GM23338 (cell line): ENCODE measurements around the gene SPCS1. TPM values are rescaled to one million over a fixed set of nuclear protein-coding genes. Genes with fewer than 3 reads are reported as not detected.

Experiments used
- ATAC-seq: fragments of 200-7000 bp; cut with Tn5 transposase; 3 replicates; pipeline ENCODE4 v1.9.1; 2020
- DNase-seq: peaks from one replicate; pipeline ENCODE4 v3.0.0-alpha.2; 2015; ENCODE audit warnings: low spot score
- H2AFZ ChIP-seq: fragments of 200-600 bp; sonication (generic); 2 replicates; pipeline ENCODE4 v1.8.0; 2016; ENCODE audit warnings: antibody characterized with exemption, mild to moderate bottlenecking, moderate library complexity
- H3F3A ChIP-seq: fragments of 200-600 bp; sonication (generic); replicated peaks from 2 replicates; pipeline ENCODE4 v1.8.0; 2017; ENCODE audit warnings: antibody characterized with exemption, mixed run types, low read depth
- H3K27ac ChIP-seq: fragments of 200-600 bp; sonication (generic); 2 replicates; pipeline ENCODE4 v1.6.1; 2016; ENCODE audit warnings: low read depth
- H3K27me3 ChIP-seq: fragments of 200-600 bp; sonication (generic); 2 replicates; pipeline ENCODE4 v1.8.0; 2016; ENCODE audit warnings: mild to moderate bottlenecking, mixed run types, moderate library complexity; ENCODE audit not compliant: insufficient read depth
- H3K36me3 ChIP-seq: fragments of 200-600 bp; sonication (generic); 2 replicates; pipeline ENCODE4 v1.8.0; 2016; ENCODE audit warnings: mild to moderate bottlenecking; ENCODE audit not compliant: insufficient read depth
- H3K4me1 ChIP-seq: fragments of 200-600 bp; sonication (generic); 2 replicates; pipeline ENCODE4 v1.8.0; 2016; ENCODE audit warnings: mild to moderate bottlenecking, moderate library complexity; ENCODE audit not compliant: insufficient read depth
- H3K4me2 ChIP-seq: fragments of 200-600 bp; sonication (generic); 2 replicates; pipeline ENCODE4 v1.7.1; 2017; ENCODE audit warnings: mixed run types
- H3K4me3 ChIP-seq: fragments of 200-600 bp; sonication (generic); 2 replicates; pipeline ENCODE4 v1.6.1; 2016; ENCODE audit warnings: mixed run types
- H3K79me2 ChIP-seq: fragments of 200-600 bp; sonication (generic); replicated peaks from 2 replicates; pipeline ENCODE4 v1.8.0; 2017; ENCODE audit warnings: mild to moderate bottlenecking; ENCODE audit not compliant: insufficient read depth
- H3K9me2 ChIP-seq: fragments of 200-600 bp; sonication (generic); 2 replicates; pipeline ENCODE4 v1.8.0; 2017; ENCODE audit not compliant: insufficient read depth
- H4K20me1 ChIP-seq: fragments of 200-600 bp; sonication (generic); replicated peaks from 2 replicates; pipeline ENCODE4 v1.8.0; 2017; ENCODE audit warnings: mild to moderate bottlenecking; ENCODE audit not compliant: insufficient read depth
- H3K27ac Mint-ChIP-seq: 2 replicates; pipeline ENCODE4 v1.8.0; 2020; ENCODE audit warnings: inconsistent platforms, mild to moderate bottlenecking, moderate library complexity, mixed read lengths
- H3K27me3 Mint-ChIP-seq: 3 replicates; pipeline ENCODE4 v1.8.0; 2022; ENCODE audit warnings: low read depth, mild to moderate bottlenecking, moderate library complexity, mixed read lengths, inconsistent platforms; ENCODE audit not compliant: insufficient read depth, poor library complexity
- H3K36me3 Mint-ChIP-seq: 3 replicates; pipeline ENCODE4 v1.8.0; 2021; ENCODE audit warnings: low read depth, mild to moderate bottlenecking, inconsistent platforms, moderate library complexity, mixed read lengths
- H3K4me1 Mint-ChIP-seq: 3 replicates; pipeline ENCODE4 v1.8.0; 2020; ENCODE audit warnings: mild to moderate bottlenecking, inconsistent platforms, mixed read lengths
- H3K4me3 Mint-ChIP-seq: 3 replicates; pipeline ENCODE4 v1.8.0; 2021; ENCODE audit warnings: moderate library complexity, mild to moderate bottlenecking, inconsistent platforms, mixed read lengths
- H3K9me3 Mint-ChIP-seq: 3 replicates; pipeline ENCODE4 v1.8.0; 2020; ENCODE audit warnings: moderate library complexity, mild to moderate bottlenecking, inconsistent platforms, mixed read lengths
- CREB1 ChIP-seq: fragments of 250-450 bp; sonication (Bioruptor Pico); IDR thresholded peaks from 2 replicates; pipeline ENCODE4 v1.5.0; 2020; ENCODE audit warnings: low read depth, mild to moderate bottlenecking, moderate library complexity
- CTCF ChIP-seq, 2 experiments: fragments of 200-600 bp in 1 of 2; sonication (generic) in 1 of 2; conservative IDR thresholded peaks; 2 replicates each; pipeline versions ENCODE4 v1.5.1 to v1.6.1; 2016 to 2017; ENCODE audit warnings: antibody characterized with exemption in 2 of 2, low read depth in 2 of 2, mild to moderate bottlenecking in 2 of 2, moderate library complexity in 1 of 2
- ETS1 ChIP-seq: IDR thresholded peaks from 2 replicates; pipeline ENCODE4 v1.6.1; 2016; ENCODE audit warnings: antibody characterized with exemption
- EZH2phosphoT487 ChIP-seq: fragments of 200-600 bp; sonication (generic); IDR thresholded peaks from one replicate; pipeline ENCODE4 v1.8.1; 2018; ENCODE audit warnings: antibody characterized with exemption; ENCODE audit not compliant: unreplicated experiment
- JUNB ChIP-seq: IDR thresholded peaks from one replicate; pipeline ENCODE4 v1.6.1; 2016; ENCODE audit warnings: antibody characterized with exemption; ENCODE audit not compliant: unreplicated experiment
- NANOG ChIP-seq: IDR thresholded peaks from 2 replicates; pipeline ENCODE4 v1.6.1; 2016; ENCODE audit warnings: antibody characterized with exemption, borderline replicate concordance
- POLR2AphosphoS5 ChIP-seq: IDR thresholded peaks from 2 replicates; pipeline ENCODE4 v1.6.1; 2016; ENCODE audit warnings: antibody characterized with exemption, low read depth
- REST ChIP-seq: IDR thresholded peaks from one replicate; pipeline ENCODE4 v1.6.1; 2018; ENCODE audit warnings: antibody characterized with exemption; ENCODE audit not compliant: unreplicated experiment
- STAT1 ChIP-seq: IDR thresholded peaks from one replicate; pipeline ENCODE4 v1.6.1; 2016; ENCODE audit warnings: antibody characterized with exemption; ENCODE audit not compliant: unreplicated experiment
- ZNF331 ChIP-seq: fragments of 250-450 bp; sonication (Bioruptor Pico); IDR thresholded peaks from 2 replicates; pipeline ENCODE4 v1.5.0; 2020; ENCODE audit warnings: low read depth, mild to moderate bottlenecking, moderate library complexity
- polyA plus RNA-seq: library from polyadenylated mRNA; unstranded; fragments of >200 nt; fragmentation: Nextera tagmentation; extraction: Ambion mirVana; gene quantifications from 2 replicates; pipeline ENCODE4 v1.2.1, GENCODE V29; 2016
- total RNA-seq: library from RNA; depleted of rRNA; stranded (reverse); fragments of >200 nt; shearing (Covaris generic); gene quantifications from 2 replicates; pipeline ENCODE4 v1.2.3, GENCODE V29; 2014

Gene SPCS1
- total and polyA plus RNA-seq, 2 experiments from 2014 or later: 165 to 288 TPM

GRCh38 chr3:52721730-52722008 is 15.8 kb downstream of the SPCS1 start (continued):
- no peak for TF ChIP-seq CTCF (conservative IDR thresholded peaks at IDR 0.05; ENCODE audit: low read depth in 2 of 2)
- no peak for TF ChIP-seq STAT1
- no peak for TF ChIP-seq CREB1 (CRISPR knock-in tag)

- H3K27ac ChIP-seq: no peak overlapping the region
- H3K4me1 Mint-ChIP-seq: no peaks in the 10 kb centered on the region
- H3K36me3 ChIP-seq: no peaks in the 10 kb centered on the region
- H3F3A ChIP-seq: no peaks in the 10 kb centered on the region
- TF ChIP-seq EZH2phosphoT487: no peak
- TF ChIP-seq JUNB: no peak
- H3K9me3 Mint-ChIP-seq: peaks cover under 1% of the 10 kb centered on the region; the same call in 1 of the 3 replicates
- H3K4me1 ChIP-seq: no peaks in the 10 kb centered on the region
- peaks cover 11% of the 10 kb centered on the region for H3K27me3 Mint-ChIP-seq
- H2AFZ ChIP-seq: no peak overlapping the region
- H3K36me3 Mint-ChIP-seq: peaks cover 12% of the 10 kb centered on the region
- no peak for ATAC-seq
- no peak overlapping the region for H3K4me3 Mint-ChIP-seq
- no peak overlapping the region for H3K4me2 ChIP-seq
- H3K79me2 ChIP-seq: no peaks in the 10 kb centered on the region
- H3K27ac Mint-ChIP-seq: no peak overlapping the region
- H3K4me3 ChIP-seq: no peak overlapping the region
- no peaks in the 10 kb centered on the region for H4K20me1 ChIP-seq
- H3K27me3 ChIP-seq: no peaks in the 10 kb centered on the region
- no peak for DNase-seq
- no peaks in the 10 kb centered on the region for H3K9me2 ChIP-seq
Measured at GRCh38 chr3:52722491-52722890, 16.6 kb downstream of the SPCS1 start.

GRCh38 chr3:52723935-52724334 is 18.0 kb downstream of the SPCS1 start:
- Mint-ChIP-seq H3K4me3 (no peak overlapping the region), H3K4me1 (no peaks in the 10 kb centered on the region), H3K36me3 (peaks cover 22% of the 10 kb centered on the region), H3K27me3 (peaks cover 8% of the 10 kb centered on the region), H3K9me3 (peaks cover 11% of the 10 kb centered on the region), H3K27ac (no peak overlapping the region)
- H3K27me3 ChIP-seq: no peaks in the 10 kb centered on the region
- H4K20me1 ChIP-seq: no peaks in the 10 kb centered on the region
- H3F3A ChIP-seq: no peaks in the 10 kb centered on the region
- H3K36me3 ChIP-seq: no peaks in the 10 kb centered on the region
- no peaks in the 10 kb centered on the region for H3K79me2 ChIP-seq
- DNase-seq (no peak), ATAC-seq (no peak)
- no peak overlapping the region for H3K27ac ChIP-seq
- H3K9me2 ChIP-seq: no peaks in the 10 kb centered on the region
- H2AFZ ChIP-seq: no peak overlapping the region
- no peaks in the 10 kb centered on the region for H3K4me1 ChIP-seq
- TF ChIP-seq POLR2AphosphoS5 (no peak), CREB1 (CRISPR knock-in tag) (no peak), STAT1 (no peak), REST (no peak), ZNF331 (no peak), CTCF (conservative IDR thresholded peaks at IDR 0.05; ENCODE audit: low read depth in 2 of 2) (no peak), NANOG (no peak), ETS1 (no peak)
- H3K4me3 ChIP-seq: no peak overlapping the region
- no peak overlapping the region for H3K4me2 ChIP-seq
